Thyroid gland (tissue), 4 donors: ENCODE data around the gene CYP4F2. TPM values are rescaled to one million over a fixed set of nuclear protein-coding genes. Genes with fewer than 3 reads are reported as not detected.
"Not testable (repeated sequence)": the region's sequence is repeated elsewhere in the genome, so short reads cannot be mapped to it uniquely, and the experiment has no call there.

Source experiments
- DNase-seq, 2 donors: peaks; one replicate each; pipeline ENCODE4 v3.0.0-alpha.2; 2019
- H3K27ac ChIP-seq, 3 donors: fragments of 200-600 bp; sonication (generic); 1 replicate in 2 of 3; 2 replicates in 1 of 3; pipeline ENCODE4 v1.5.1; 2016 to 2019; ENCODE audit warnings: mild to moderate bottlenecking in 1 of 3, moderate library complexity in 1 of 3
- H3K27me3 ChIP-seq: fragments of 200-600 bp; sonication (generic); one replicate; pipeline ENCODE4 v1.5.1; 2019
- H3K36me3 ChIP-seq, 2 donors: fragments of 200-600 bp; sonication (generic); one replicate each; pipeline ENCODE4 v1.5.1; 2016 to 2019
- H3K4me1 ChIP-seq, 2 donors: fragments of 200-600 bp; sonication (generic); one replicate each; pipeline ENCODE4 v1.5.1; 2017 to 2019
- H3K4me3 ChIP-seq, 3 donors: fragments of 200-600 bp; sonication (generic); replicated peaks in 1 of 3; 1 replicate in 2 of 3; 2 replicates in 1 of 3; pipeline ENCODE4 v1.5.1; 2016; ENCODE audit warnings: mild to moderate bottlenecking in 1 of 3
- H3K9me3 ChIP-seq: fragments of 200-600 bp; sonication (generic); one replicate; pipeline ENCODE4 v1.5.1; 2017
- CTCF ChIP-seq, 6 experiments: fragments of 200-600 bp in 3 of 6; fragments of 450-650 bp in 3 of 6; sonication (generic) in 3 of 6; IDR thresholded peaks; one replicate each; pipeline ENCODE4 v1.5.1; 2016 to 2019; ENCODE audit warnings: antibody characterized with exemption in 6 of 6, mild to moderate bottlenecking in 2 of 6, inconsistent platforms in 1 of 6, moderate library complexity in 1 of 6
- POLR2A ChIP-seq, 2 donors: fragments of 450-650 bp; IDR thresholded peaks; one replicate each; pipeline ENCODE4 v1.6.1; 2017; ENCODE audit warnings: antibody characterized with exemption in 2 of 2, mild to moderate bottlenecking in 2 of 2, moderate library complexity in 1 of 2
- WGBS, 2 donors: methylation state at CpG; one replicate each; pipeline ENCODE4 v1.1.5; 2017; 5-methylcytosine and 5-hydroxymethylcytosine counted together
- intact Hi-C: fragments of 100-400 bp; cut with DNase I; formaldehyde crosslinking; loops from one replicate; pipeline ENCODE4 v1.15.1; 2023
- total RNA-seq, 4 donors: library from RNA; depleted of rRNA; stranded (reverse); fragments of >200 nt; gene quantifications; one replicate each; pipeline ENCODE4 v1.2.3, GENCODE V29; 2016

CYP4F2 gene
- total RNA-seq, 4 donors from 2014 or later: not detected

GRCh38 chr19:15893477-15893876, 4.4 kb downstream of the CYP4F2 start:
- WGBS, 2 donors: 46 to 66% methylated on average over 7 of the region's 7 CpGs
- Histone ChIP-seq H3K4me3 (no peak overlapping the region), H3K4me1 (no peaks in the 10 kb centered on the region), H3K9me3 (no peaks in the 10 kb centered on the region), H3K27me3 (no peaks in the 10 kb centered on the region), H3K27ac (no peak overlapping the region), H3K36me3 (no peaks in the 10 kb centered on the region)
- intact Hi-C loops: no loop called here
- no peak for DNase-seq
- TF ChIP-seq CTCF (IDR thresholded peaks at IDR 0.05) (no peak), POLR2A (IDR thresholded peaks at IDR 0.05) (no peak)

- TF ChIP-seq CTCF (IDR thresholded peaks at IDR 0.05) (no peak), POLR2A (IDR thresholded peaks at IDR 0.05) (no peak)
- Histone ChIP-seq H3K9me3 (no peaks in the 10 kb centered on the region), H3K36me3 (no peaks in the 10 kb centered on the region), H3K27me3 (no peaks in the 10 kb centered on the region), H3K4me1 (no peaks in the 10 kb centered on the region), H3K4me3 (no peak overlapping the region), H3K27ac (no peak overlapping the region)
- intact Hi-C loops: no loop called here
- no peak for DNase-seq
- 69 to 77% methylated on average over 6 of the region's 6 CpGs for WGBS, 2 donors
Observed at GRCh38 chr19:15892012-15892411, 5.9 kb downstream of the CYP4F2 start.

- Histone ChIP-seq H3K36me3 (no peaks in the 10 kb centered on the region), H3K4me3 (no peak overlapping the region), H3K9me3 (no peaks in the 10 kb centered on the region), H3K4me1 (no peaks in the 10 kb centered on the region), H3K27ac (no peak overlapping the region), H3K27me3 (no peaks in the 10 kb centered on the region)
- intact Hi-C loops: no loop called here
- WGBS, 2 donors: 75 to 81% methylated on average over 6 of the region's 6 CpGs
- TF ChIP-seq CTCF (IDR thresholded peaks at IDR 0.05) (no peak), POLR2A (IDR thresholded peaks at IDR 0.05) (no peak)
- DNase-seq: no peak
Observed at GRCh38 chr19:15891434-15891833, 6.4 kb downstream of the CYP4F2 start.

GRCh38 chr19:15889339-15889738, 8.5 kb downstream of the CYP4F2 start:
- H3K9me3 ChIP-seq, H3K36me3 ChIP-seq, H3K4me1 ChIP-seq, DNase-seq, H3K27me3 ChIP-seq, H3K4me3 ChIP-seq, H3K27ac ChIP-seq, intact Hi-C loops: not testable (repeated sequence)
- 94% methylated on average over 9 of the region's 9 CpGs for WGBS, 2 donors

- Histone ChIP-seq H3K27me3 (no peaks in the 10 kb centered on the region), H3K4me3 (no peak overlapping the region), H3K27ac (no peak overlapping the region), H3K4me1 (no peaks in the 10 kb centered on the region), H3K9me3 (no peaks in the 10 kb centered on the region), H3K36me3 (no peaks in the 10 kb centered on the region)
- TF ChIP-seq CTCF (IDR thresholded peaks at IDR 0.05) (no peak), POLR2A (IDR thresholded peaks at IDR 0.05) (no peak)
- intact Hi-C loops: no loop called here
- 73 to 84% methylated on average over 2 to 4 of the region's 7 CpGs for WGBS, 2 donors
- no peak for DNase-seq
Observed at GRCh38 chr19:15885919-15886318, 12.0 kb downstream of the CYP4F2 start.

- intact Hi-C loops: no loop called here
- WGBS, 2 donors: 68 to 73% methylated on average over 3 of the region's 3 CpGs
- H3K4me1 ChIP-seq: no peaks in the 10 kb centered on the region
- no peak overlapping the region for H3K27ac ChIP-seq
- H3K36me3 ChIP-seq: no peaks in the 10 kb centered on the region
- no peak for DNase-seq
- H3K27me3 ChIP-seq: no peaks in the 10 kb centered on the region
- no peak for TF ChIP-seq POLR2A (IDR thresholded peaks at IDR 0.05)
- no peak for TF ChIP-seq CTCF (IDR thresholded peaks at IDR 0.05)
- no peak overlapping the region for H3K4me3 ChIP-seq
- H3K9me3 ChIP-seq: no peaks in the 10 kb centered on the region
Observed at GRCh38 chr19:15885167-15885566, 12.7 kb downstream of the CYP4F2 start.

GRCh38 chr19:15883329-15883728, 14.5 kb downstream of the CYP4F2 start:
- intact Hi-C loops, H3K9me3 ChIP-seq, H3K36me3 ChIP-seq, H3K27me3 ChIP-seq, H3K4me1 ChIP-seq, H3K27ac ChIP-seq, H3K4me3 ChIP-seq, DNase-seq: not testable (repeated sequence)
- 81% methylated on average over 3 of the region's 3 CpGs for WGBS, 2 donors
